Endometrial microvascular endothelial cells (primary cell): ENCODE measurements around the gene ACHE. TPM values are rescaled to one million over a fixed set of nuclear protein-coding genes. Genes with fewer than 3 reads are reported as not detected.

Experiments used
- in situ Hi-C: cut with HindIII; loops from 2 replicates; pipeline ENCODE4 v1.10.0; 2017; ENCODE audit warnings: low sequenced_read_pairs, low pct_unique_long_range_greater_than_20kb; ENCODE audit errors: inconsistent ontology term
- total RNA-seq: library from RNA; depleted of rRNA; stranded (reverse); fragments of >200 nt; gene quantifications from one replicate; pipeline ENCODE4 v1.2.3, GENCODE V29; 2015; ENCODE audit errors: inconsistent ontology term

The ACHE gene
- total RNA-seq, 1 donor from 2014 or later = not detected

DNA sequence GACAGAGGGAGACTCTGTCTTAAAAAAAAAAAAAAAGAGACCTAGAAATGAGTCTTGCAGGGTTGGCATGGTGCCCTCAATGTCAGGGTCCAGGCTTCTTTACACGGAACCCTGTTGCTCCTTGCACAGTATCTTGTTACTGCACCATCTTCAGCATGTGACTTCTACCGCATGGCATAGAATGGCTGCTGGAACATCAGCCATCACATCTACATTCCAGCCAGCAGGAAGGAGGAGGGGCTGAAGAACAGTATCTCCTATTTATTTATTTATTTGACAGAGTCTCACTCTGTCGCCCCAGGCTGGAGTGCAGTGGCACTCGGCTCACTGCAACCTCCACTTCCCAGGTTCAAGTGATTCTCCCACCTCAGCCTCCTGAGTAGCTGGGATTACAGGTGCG, 3.7 kb upstream of the ACHE start:
- in situ Hi-C loops = no loop called here

DNA sequence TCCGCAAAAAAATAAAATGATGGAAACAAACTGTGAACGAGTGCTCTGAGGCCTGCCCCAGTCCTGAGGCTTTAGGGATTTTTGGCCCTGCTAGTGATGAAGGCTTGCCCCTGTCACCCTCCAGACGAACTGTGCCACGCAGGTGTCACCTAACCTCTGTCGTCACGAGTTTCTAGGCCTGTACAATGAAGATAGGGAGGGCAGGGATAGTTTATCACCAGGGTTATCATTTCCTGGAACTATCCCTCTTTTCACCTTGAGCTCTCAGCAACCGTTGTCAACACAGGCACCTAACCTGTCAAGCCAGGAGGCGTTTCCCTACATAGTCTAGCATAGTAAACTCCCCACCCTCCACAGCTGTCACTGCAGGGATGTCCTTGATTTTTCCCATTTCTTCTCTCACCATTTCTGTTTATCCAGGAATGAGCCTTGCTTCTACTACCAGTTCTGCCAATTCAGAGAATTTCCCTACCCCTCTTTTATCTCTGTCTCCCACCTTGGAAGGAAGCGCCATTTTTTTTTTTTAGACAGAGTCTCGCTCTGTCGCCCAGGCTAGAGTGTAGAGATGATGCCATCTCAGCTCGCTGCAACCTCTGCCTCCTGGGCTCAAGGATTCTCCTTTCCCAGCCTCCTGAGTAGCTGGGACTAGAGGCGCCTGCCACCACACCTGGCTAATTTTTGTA, 2.2 kb upstream of the ACHE start:
- in situ Hi-C loops = no loop called here

DNA sequence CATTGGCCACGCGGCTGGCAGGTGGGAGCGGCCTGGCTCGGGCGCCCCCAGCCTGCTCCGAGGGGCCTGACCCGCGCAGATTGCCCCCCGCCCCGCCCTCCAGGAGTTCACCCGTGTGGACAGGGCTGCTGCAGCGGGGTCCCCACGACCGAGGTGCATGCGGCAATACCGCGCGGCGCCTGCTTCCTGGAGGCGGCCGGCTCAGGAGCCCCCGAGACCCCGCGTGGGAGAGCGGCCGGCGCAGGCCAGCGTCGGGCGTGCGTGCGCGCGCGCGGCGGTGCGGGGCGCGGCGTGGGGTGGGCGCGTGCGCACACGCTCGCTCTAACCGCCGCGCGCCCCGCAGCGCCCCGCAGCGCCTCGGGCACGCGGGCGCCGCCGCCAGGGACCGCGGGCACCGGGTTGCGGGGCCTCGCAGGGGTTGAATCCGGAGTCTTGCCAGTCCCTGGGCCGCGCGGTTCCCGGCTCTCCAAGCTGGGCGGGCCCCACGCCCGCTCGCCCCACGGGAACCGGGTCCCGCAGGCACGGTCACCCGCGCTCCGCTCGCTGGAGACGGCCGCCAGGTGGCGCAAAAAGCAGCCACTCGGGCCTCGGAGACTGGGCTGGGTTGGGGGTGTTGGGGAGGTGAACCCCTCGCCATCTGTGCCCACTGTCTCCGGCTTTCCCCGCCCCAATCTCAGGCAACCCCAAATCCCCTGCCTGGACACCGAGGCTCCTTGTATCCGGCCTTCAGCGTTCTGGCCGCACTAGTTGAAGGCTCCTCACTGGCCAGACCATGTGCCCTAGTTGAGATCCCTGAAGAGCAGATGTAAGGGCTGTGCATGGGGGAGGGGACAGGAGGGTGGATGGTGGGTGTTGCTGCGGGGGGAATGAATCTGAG, 1.3 kb upstream of the ACHE start:
- in situ Hi-C loops = no loop called here

DNA sequence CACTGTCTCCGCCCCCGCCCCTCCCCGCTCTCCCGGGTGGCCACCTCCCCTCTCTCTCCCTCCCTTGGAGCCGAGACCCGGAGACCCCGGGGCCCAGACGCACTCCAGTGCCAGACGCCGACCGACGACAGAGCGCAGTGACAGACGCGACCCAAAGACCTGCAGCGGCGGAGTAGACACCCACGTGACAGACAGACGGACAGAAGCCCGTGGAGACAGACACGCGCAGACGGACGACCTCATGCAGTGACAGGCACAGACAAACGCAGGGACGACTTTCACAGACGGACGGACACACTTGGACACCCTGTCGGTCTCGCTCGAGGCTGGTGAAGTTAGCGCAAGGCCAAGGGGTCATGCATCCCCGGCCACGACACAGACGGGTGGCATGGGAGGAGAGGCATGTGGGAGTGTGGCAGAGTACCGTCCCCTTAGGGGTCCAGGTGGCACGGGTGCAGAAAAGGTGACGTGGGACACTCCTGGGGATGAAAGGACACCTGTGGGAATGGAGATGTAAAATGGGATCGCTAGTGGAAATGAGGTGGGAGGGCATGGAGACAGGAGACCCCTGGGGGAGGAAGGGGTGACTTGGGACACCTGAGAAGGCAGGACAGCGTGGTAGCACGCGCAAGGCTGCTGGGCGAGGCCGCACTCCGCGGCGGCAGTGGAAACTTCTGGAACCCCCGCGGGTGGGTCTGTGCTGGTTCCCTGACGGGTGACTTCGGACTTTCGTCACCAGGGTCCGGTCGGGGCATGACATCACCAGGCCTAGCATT, 456 bp upstream of the ACHE start:
- in situ Hi-C loops = no loop called here

DNA sequence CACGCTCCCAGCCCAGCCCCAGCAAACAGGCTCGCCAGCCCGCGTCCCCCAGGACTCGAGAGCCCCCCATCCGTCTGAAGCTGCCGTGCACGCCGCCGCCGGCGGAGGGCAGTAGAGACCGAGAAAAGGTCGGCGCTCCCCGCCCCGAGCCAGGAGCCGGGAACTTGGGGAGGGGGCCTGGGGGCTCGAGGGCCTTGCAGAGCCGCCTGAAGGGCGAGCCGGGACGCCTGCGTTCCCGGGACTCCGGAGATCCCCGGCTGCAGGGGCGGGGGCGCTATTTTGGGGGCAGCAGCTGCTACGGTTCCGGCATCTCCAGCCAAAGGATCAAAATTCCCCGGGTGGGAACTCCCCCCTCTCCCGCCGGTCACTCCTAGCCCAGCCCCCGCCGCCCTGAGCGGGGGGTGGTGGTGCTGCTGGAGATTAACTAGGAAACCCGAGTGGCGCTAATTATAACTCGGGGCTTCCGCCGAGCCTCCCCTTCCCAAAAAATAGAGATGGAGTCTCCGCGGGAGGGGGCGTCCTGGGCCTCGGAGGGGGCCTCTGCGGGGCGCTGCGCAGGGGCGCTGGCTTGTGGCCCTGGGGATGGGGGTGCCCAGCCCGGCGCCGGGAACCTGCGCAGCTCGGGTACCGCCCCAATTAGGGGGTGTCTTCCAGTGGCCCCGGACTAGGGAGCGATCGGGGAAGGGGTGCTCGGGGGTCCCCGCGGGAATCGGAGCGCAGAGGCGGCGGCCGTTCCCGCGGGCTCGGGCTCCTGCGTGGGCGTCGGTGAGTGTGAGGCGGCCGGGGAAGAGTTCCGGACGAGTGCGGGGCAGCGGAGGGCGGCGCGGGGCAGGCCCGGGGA, 608 bp downstream of the ACHE start:
- in situ Hi-C loops = no loop called here

DNA sequence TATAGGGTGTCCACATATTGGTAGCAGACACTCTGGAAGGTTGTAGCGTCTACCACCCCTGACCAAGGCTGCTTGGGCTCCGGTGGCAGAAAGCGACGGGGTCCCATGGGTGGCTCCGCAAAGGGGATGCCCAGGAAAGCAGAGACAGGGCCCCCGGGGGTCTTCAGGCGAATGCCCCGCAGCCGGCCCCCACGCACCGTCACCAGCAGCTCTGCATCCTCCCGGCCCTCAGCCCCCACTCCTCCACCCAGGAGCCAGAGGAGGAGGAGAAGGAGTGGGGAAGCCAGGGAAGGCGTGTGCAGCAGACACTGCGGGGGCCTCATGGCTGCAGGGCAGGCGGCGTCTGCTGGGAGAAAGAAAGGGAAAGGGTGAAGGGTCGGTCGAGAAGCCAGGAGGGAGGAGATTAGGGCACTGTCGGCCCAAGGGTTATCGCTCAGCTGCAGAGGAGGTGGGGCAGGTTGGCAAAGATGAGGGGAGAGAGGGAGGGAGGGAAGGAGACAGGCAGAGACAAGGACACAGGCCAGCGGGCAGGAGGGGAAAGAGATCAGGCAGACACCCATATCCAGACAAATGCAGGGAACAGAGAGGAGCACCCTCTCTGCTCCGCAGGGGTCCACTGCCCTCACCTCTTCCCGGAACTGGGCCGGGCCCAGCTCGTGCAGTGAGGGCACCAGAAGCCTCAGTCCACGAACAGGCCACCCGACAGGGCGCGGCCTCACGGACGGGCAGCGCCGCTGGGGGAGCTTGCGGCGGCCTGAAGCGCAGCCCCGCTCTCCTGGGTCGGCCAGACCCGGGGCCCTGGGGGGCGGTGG, 1.6 kb downstream of the ACHE start:
- in situ Hi-C loops = no loop called here

DNA sequence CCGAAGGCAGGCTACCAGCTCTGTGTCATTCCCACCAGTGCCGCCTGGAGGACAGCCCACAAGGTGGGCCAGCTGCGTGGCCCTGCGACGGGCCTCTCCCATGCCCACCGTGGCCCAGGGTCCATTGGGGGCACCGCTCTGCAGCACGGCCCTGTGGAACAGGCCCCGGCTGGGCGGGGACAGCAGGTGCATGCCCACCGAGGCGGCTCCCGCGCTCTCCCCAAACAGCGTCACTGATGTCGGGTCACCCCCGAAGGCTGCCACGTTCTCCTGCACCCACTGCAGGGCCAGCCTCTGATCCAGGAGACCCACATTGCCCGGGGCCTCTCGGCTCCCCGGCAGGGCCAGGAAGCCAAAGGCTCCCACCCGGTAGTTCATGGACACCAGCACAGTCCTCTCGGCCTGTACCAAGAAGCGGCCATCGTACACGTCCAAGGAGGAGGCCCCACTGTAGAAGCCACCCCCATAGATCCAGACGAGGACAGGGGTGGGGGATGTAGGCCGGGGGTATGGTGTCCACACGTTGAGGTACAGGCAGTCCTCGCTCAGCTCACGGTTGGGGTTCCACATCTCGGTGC, 2.3 kb downstream of the ACHE start:
- in situ Hi-C loops = no loop called here

DNA sequence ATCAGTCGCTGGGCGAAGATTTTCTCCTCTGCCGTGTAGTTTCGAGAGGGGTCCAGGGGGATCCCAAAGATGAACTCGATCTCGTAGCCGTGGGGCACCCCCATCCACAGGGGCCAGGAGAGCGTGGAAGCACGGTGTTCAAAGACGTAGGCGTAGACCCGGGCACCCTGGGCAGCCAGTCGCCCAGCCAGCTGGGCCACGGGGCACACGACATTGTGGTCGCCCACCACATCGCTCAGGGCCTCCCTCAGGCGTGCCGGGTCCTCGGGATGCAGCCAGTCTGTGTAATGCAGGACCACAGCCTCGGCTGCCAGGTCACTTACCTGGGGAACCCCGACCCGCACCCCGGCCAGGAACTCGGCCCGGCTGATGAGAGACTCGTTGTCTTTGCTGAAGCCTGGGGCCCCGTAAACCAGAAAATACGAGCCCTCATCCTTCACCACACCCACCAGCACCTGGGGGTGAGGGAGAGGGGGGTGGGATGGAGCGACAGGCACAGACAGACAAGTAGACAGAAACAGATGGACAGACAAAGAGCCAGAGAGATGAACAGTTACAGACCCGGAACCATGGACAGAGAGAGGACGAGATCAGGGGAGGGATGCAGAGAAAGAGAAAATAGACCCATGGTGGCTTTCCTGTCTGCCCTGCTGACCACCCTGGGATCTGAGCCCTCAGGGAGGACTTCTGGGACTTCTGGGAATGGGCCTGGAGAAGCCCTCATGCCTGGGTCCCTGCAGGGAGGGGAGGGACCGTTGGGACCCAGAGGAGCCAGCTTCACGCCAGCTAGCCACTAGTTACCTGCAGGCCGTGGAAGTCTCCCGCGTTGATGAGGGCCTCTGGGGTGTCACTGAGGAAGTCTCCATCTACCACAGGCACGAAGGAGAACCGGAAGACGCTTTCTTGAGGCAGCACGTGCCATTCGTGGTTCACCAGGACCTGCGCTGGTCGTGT, 3.0 kb downstream of the ACHE start:
- in situ Hi-C loops = no loop called here

DNA sequence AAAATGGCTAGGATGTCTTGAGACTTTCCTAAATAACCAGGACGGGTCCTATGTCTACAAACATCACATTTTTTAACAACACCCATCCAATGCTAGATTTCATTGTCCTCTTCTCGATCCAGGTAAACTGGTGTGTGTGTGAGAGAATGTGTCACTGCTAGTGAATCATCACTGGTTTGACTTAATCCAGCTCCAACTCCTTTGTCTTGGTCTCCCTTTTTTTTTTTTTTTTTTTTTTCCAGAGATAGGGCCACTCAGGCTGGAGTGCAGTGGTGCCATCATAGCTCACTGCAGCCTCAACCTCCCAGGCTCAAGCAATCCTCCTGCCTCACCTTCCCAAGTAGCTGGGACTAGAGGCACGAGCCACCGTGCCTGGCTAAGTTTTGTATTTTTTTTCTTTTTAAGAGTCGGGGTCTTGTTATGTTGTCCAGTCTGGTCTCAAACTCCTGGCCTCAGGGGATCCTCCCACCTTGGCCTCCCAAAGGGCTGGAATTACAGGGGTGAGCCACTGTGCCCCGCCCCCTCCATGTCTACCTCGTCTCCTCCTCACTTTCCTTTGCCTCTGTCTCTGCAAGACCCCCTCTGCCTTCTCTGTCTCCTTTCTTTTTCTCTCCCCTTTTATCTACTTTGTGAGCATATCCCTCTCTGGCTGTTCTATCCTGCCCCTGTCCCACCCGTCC, 4.0 kb downstream of the ACHE start:
- in situ Hi-C loops = no loop called here

DNA sequence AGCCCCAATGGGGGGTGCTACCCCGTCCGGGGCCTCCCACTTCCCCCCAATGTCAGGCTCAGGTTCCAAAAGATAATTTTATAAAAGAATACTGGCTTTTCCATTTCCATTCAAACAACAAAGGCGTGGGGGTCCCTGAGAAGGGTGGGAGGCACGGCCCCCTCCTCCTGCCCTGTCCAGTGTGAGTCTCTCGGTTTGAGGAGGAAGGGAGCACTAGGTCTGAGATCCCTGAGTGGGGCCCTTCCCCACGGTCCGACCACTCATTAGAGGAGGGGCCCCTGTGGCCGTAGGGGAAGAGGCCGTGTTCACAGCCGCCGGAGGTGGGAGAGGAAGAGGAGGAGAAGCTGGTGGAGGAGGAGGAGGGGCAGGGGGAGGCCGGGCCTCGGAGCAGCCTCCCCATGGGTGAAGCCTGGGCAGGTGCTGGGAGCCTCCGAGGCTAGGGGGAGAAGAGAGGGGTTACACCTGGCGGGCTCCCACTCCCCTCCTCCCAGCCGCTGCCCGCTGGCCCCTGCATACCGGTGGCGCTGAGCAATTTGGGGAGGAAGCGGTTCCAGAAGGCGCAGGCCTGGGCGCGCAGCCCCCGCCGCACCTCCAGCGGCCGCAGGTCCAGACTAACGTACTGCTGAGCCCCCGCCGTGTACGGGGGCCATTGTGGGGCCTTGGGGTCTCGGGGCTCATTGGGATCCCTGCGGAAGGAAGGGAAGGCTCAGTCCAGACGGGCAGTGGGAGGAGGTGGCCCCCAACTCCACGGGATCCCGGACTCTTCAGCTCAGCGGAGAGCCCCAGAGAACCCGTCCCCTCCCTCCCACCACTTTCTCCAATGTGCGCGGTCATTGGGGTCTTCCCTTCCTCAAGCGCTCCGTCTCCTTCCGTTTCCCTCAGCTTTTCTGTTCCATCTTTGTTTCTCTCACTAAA, 4.8 kb downstream of the ACHE start:
- in situ Hi-C loops = no loop called here

DNA sequence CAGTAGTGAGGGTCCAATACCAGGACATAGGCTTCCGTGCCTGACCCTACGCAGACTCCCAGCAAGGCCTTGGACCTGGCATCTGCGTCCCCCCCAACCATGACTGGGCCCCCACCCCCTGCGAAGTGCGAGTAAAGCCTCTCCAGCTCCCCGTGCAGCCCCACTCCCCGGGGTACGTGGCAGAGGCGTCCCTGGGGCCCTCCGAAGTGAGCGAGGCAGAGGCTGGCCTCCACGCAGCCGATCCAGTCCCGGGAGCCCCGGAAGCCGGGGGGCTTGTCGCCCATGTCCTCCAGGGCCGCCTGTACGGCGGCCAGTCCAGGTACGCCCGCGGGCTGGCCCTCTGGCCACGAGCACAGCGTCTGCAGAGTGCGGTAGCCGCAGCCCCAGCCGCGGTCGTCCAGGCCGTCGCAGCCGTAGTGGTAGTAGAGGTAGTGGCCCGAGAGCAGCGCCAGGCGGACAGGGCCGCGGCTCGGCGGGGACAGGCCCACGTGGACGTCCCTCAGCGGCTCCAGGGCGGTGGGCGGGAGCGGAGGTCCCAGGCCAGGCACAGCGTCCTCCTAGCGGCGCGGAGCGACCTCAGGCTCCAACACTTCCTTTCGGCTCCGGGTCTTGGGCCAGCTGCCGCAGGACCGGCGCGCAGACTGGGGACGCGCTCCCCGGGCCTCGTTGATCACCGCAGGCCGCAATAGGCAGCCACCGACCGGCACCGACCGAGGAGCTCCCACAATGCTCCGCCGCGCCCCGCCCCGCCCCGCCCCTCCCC, 6.5 kb downstream of the ACHE start, which contains the start of gene UFSP1:
TSS of gene UFSP1 (minus strand) at position 728 of the 763 bp plus-strand sequence. CDS start at position 284, 444 bp downstream.
- in situ Hi-C loops = loop anchor here (10.0 kb wide), 1 partner anchor 166 kb away; no protein-coding TSS in a partner anchor

DNA sequence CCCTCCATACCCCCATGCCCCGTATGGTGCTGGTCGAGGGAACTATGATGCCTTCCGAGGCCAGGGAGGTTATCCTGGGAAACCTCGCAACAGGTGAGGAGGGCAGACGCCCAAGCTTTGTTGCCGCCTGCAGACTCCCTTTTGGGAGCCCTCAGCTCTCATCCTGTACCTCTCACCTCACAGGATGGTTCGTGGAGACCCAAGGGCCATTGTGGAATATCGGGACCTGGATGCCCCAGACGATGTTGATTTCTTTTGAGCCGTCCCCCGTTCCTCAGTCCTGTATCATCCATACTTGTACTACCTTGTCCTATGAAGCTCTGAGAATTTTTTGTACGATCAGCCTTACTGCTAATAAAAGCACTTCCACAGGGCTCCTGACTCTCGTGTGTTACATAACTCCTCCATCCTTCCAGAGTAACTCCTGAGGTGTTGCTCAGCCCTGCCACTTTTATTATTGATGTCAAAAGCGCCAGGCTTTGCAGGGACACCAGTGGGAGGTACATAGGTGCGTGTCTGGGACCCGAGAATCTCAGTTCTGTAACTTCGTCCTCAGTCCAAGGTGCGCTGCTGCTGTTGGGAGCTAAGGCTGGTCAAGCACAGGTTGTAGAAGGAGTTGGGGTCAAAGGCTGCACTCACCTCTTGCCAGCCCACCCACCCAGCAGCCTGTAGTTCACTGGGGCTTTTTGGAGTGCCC, 7.2 kb downstream of the ACHE start:
- in situ Hi-C loops = loop anchor here (10.0 kb wide), 1 partner anchor 166 kb away; no protein-coding TSS in a partner anchor

DNA sequence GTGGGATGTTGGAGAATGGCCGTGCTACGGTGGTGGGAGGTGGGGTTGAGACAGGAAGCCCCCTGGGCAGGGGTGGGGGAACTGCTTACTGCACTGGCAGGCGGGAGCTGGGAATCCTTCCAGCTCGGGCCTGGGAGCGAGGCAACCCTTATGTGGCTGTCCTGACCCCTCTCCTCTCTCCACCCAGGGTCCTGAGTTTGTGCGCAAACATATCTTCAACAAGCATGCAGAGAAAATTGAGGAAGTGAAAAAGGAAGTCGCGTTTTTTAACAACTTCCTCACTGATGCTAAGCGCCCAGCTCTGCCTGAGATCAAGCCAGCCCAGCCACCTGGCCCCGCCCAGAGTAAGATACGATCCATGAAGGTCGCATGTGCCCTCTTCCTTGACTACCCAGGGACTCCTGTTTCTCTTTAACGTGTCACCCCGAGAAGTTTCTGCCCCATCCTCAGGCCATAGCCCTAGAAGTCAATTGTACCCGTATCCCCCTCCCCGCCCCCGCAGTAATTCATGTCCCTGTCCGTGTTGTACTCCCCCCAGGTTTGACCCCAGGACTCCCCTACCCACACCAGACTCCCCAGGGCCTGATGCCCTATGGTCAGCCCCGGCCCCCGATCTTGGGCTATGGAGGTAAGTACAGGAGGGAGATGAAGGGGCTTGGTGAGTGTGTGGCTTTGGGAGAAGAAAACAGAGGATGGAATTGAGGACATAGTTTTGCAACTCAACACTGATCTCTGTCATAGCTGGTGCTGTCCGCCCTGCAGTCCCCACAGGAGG, 8.0 kb downstream of the ACHE start:
- in situ Hi-C loops = loop anchor here (10.0 kb wide), 1 partner anchor 167 kb away; no protein-coding TSS in a partner anchor
